Activated CD8-positive, alpha-beta memory T cell treated with anti-CD3 and anti-CD28 coated beads, Interleukin-2, amount 10 ng/mL, durations not matched to agents 7 days and 5 days (primary cell): ENCODE results near the gene BICDL2. TPM values are rescaled to one million over a fixed set of nuclear protein-coding genes. Genes with fewer than 3 reads are reported as not detected.

Experiments used
- ATAC-seq: fragments of 150-1000 bp; cut with Tn5 transposase; one replicate; pipeline ENCODE4 v1.10.0; 2021; ENCODE audit warnings: moderate library complexity
- CTCF ChIA-PET: fragments of 350-600 bp; sonication (Branson Sonifier 250); formaldehyde crosslinking; loops from one replicate; lab custom pipeline; 2021; ENCODE audit warnings: antibody characterized with exemption; lab: Charles Lee
- DNase-seq: peaks from one replicate; pipeline ENCODE4 v3.0.0-alpha.2; 2020
- H3K27ac Mint-ChIP-seq: one replicate; pipeline ENCODE4 v1.8.0; 2021; ENCODE audit warnings: mild to moderate bottlenecking, mixed read lengths
- H3K27me3 Mint-ChIP-seq: one replicate; pipeline ENCODE4 v1.8.0; 2021; ENCODE audit warnings: mixed read lengths
- H3K36me3 Mint-ChIP-seq: one replicate; pipeline ENCODE4 v1.8.0; 2021; ENCODE audit warnings: mild to moderate bottlenecking, mixed read lengths
- H3K4me1 Mint-ChIP-seq: one replicate; pipeline ENCODE4 v1.8.0; 2021; ENCODE audit warnings: mixed read lengths
- H3K4me3 Mint-ChIP-seq: one replicate; pipeline ENCODE4 v1.8.0; 2021; ENCODE audit warnings: mild to moderate bottlenecking, moderate library complexity, mixed read lengths
- H3K9me3 Mint-ChIP-seq: one replicate; pipeline ENCODE4 v1.8.0; 2022; ENCODE audit warnings: low read depth, mixed read lengths
- total RNA-seq, 2 experiments: library from RNA; stranded (reverse); gene quantifications; one replicate each; pipeline ENCODE4 v1.2.3, GENCODE V29; 2021

The BICDL2 gene
- total RNA-seq, 2 experiments from 2014 or later: 0.50 TPM; not detected in 1

- CTCF ChIA-PET: interaction anchor here (1.2 to 3.3 kb wide), 7 partner anchors 10 to 150 kb away, joined by 3 to 28 read pairs (median 6); partner anchors contain the start of genes PAQR4 and TNFRSF12A
- peaks cover 4% of the 10 kb centered on the region for H3K27me3 Mint-ChIP-seq
- peak overlapping the region; percentile 93 for H3K4me3 Mint-ChIP-seq
- DNase-seq (peak; percentile 60), ATAC-seq (peak; percentile 14)
- peaks cover 33% of the 10 kb centered on the region for H3K4me1 Mint-ChIP-seq
- H3K36me3 Mint-ChIP-seq: peaks cover 15% of the 10 kb centered on the region
- H3K27ac Mint-ChIP-seq: peak overlapping the region; percentile 85
- no peaks in the 10 kb centered on the region for H3K9me3 Mint-ChIP-seq
Observed at GRCh38 chr16:2979669-2980226, 57.0 kb downstream of the BICDL2 start.

Other genes starting within 250 kb of the BICDL2 start
- not detected for gene PRSS33, start 249.4 kb downstream of the BICDL2 start, total RNA-seq
- not detected for gene PRSS41, start 238.5 kb downstream of the BICDL2 start, total RNA-seq
- gene PRSS21, start 219.7 kb downstream of the BICDL2 start, total RNA-seq: 10 to 100 TPM in 1 of 2 experiments, 1 to 10 TPM in 1; 6.0 to 10.3 TPM
- 1 to 10 TPM; 3.6 to 7.0 TPM for gene ZG16B, start 206.6 kb downstream of the BICDL2 start, total RNA-seq
- gene PRSS22, start 178.8 kb downstream of the BICDL2 start, total RNA-seq: not detected
- 10 to 100 TPM; 19.6 to 19.7 TPM for gene FLYWCH2, start 153.7 kb downstream of the BICDL2 start, total RNA-seq
- 10 to 100 TPM; 52.7 to 58.1 TPM for gene FLYWCH1, start 125.0 kb downstream of the BICDL2 start, total RNA-seq
- under 1 TPM; 0.35 to 0.40 TPM for gene KREMEN2, start 72.7 kb downstream of the BICDL2 start, total RNA-seq
- 10 to 100 TPM; 58.7 to 62.9 TPM for gene PAQR4, start 67.6 kb downstream of the BICDL2 start, total RNA-seq
- 100 to 1,000 TPM; 146 to 199 TPM for gene PKMYT1, start 56.5 kb downstream of the BICDL2 start, total RNA-seq
- gene CLDN9, start 24.0 kb downstream of the BICDL2 start, total RNA-seq: under 1 TPM; 0.09 to 0.15 TPM
- not detected for gene CLDN6, start 18.8 kb downstream of the BICDL2 start, total RNA-seq
- 1 to 10 TPM; 5.5 to 5.9 TPM for gene TNFRSF12A, start 16.6 kb downstream of the BICDL2 start, total RNA-seq
- 10 to 100 TPM; 31.8 to 34.3 TPM for gene HCFC1R1, start 13.0 kb downstream of the BICDL2 start, total RNA-seq
- gene THOC6, start 12.9 kb downstream of the BICDL2 start, total RNA-seq: 10 to 100 TPM; 45.6 to 51.5 TPM
- gene MMP25, start 9.6 kb upstream of the BICDL2 start, total RNA-seq: 10 to 100 TPM; 34.0 to 88.3 TPM
- gene IL32, start 28.7 kb upstream of the BICDL2 start, total RNA-seq: 1,000 to 10,000 TPM; 2,870 to 3,468 TPM
- gene ZSCAN10, start 62.4 kb upstream of the BICDL2 start, total RNA-seq: under 1 TPM; 0.21 to 0.23 TPM
- gene ZNF205, start 75.6 kb upstream of the BICDL2 start, total RNA-seq: not detected
- gene ZNF213, start 98.1 kb upstream of the BICDL2 start, total RNA-seq: 10 to 100 TPM; 10.6 to 12.3 TPM
- gene OR1F1, start 151.3 kb upstream of the BICDL2 start, total RNA-seq: not detected
- gene ZNF200, start 198.2 kb upstream of the BICDL2 start, total RNA-seq: 10 to 100 TPM; 12.3 to 12.9 TPM
- under 1 TPM; 0.07 to 0.09 TPM for gene MEFV, start 219.7 kb upstream of the BICDL2 start, total RNA-seq
- gene ZNF263, start 246.5 kb upstream of the BICDL2 start, total RNA-seq: 10 to 100 TPM; 21.5 to 25.6 TPM